GM23338 (cell line): ENCODE data around the gene GPC6. TPM values are rescaled to one million over a fixed set of nuclear protein-coding genes. Genes with fewer than 3 reads are reported as not detected.

ENCODE experiments used
- ATAC-seq: fragments of 200-7000 bp; cut with Tn5 transposase; 3 replicates; pipeline ENCODE4 v1.9.1; 2020
- DNase-seq: peaks from one replicate; pipeline ENCODE4 v3.0.0-alpha.2; 2015; ENCODE audit warnings: low spot score
- H2AFZ ChIP-seq: fragments of 200-600 bp; sonication (generic); 2 replicates; pipeline ENCODE4 v1.8.0; 2016; ENCODE audit warnings: antibody characterized with exemption, mild to moderate bottlenecking, moderate library complexity
- H3F3A ChIP-seq: fragments of 200-600 bp; sonication (generic); replicated peaks from 2 replicates; pipeline ENCODE4 v1.8.0; 2017; ENCODE audit warnings: antibody characterized with exemption, mixed run types, low read depth
- H3K27ac ChIP-seq: fragments of 200-600 bp; sonication (generic); 2 replicates; pipeline ENCODE4 v1.6.1; 2016; ENCODE audit warnings: low read depth
- H3K27me3 ChIP-seq: fragments of 200-600 bp; sonication (generic); 2 replicates; pipeline ENCODE4 v1.8.0; 2016; ENCODE audit warnings: mild to moderate bottlenecking, mixed run types, moderate library complexity; ENCODE audit not compliant: insufficient read depth
- H3K36me3 ChIP-seq: fragments of 200-600 bp; sonication (generic); 2 replicates; pipeline ENCODE4 v1.8.0; 2016; ENCODE audit warnings: mild to moderate bottlenecking; ENCODE audit not compliant: insufficient read depth
- H3K4me1 ChIP-seq: fragments of 200-600 bp; sonication (generic); 2 replicates; pipeline ENCODE4 v1.8.0; 2016; ENCODE audit warnings: mild to moderate bottlenecking, moderate library complexity; ENCODE audit not compliant: insufficient read depth
- H3K4me2 ChIP-seq: fragments of 200-600 bp; sonication (generic); 2 replicates; pipeline ENCODE4 v1.7.1; 2017; ENCODE audit warnings: mixed run types
- H3K4me3 ChIP-seq: fragments of 200-600 bp; sonication (generic); 2 replicates; pipeline ENCODE4 v1.6.1; 2016; ENCODE audit warnings: mixed run types
- H3K79me2 ChIP-seq: fragments of 200-600 bp; sonication (generic); replicated peaks from 2 replicates; pipeline ENCODE4 v1.8.0; 2017; ENCODE audit warnings: mild to moderate bottlenecking; ENCODE audit not compliant: insufficient read depth
- H3K9me2 ChIP-seq: fragments of 200-600 bp; sonication (generic); 2 replicates; pipeline ENCODE4 v1.8.0; 2017; ENCODE audit not compliant: insufficient read depth
- H4K20me1 ChIP-seq: fragments of 200-600 bp; sonication (generic); replicated peaks from 2 replicates; pipeline ENCODE4 v1.8.0; 2017; ENCODE audit warnings: mild to moderate bottlenecking; ENCODE audit not compliant: insufficient read depth
- H3K27ac Mint-ChIP-seq: 2 replicates; pipeline ENCODE4 v1.8.0; 2020; ENCODE audit warnings: inconsistent platforms, mild to moderate bottlenecking, moderate library complexity, mixed read lengths
- H3K27me3 Mint-ChIP-seq: 3 replicates; pipeline ENCODE4 v1.8.0; 2022; ENCODE audit warnings: low read depth, mild to moderate bottlenecking, moderate library complexity, mixed read lengths, inconsistent platforms; ENCODE audit not compliant: insufficient read depth, poor library complexity
- H3K36me3 Mint-ChIP-seq: 3 replicates; pipeline ENCODE4 v1.8.0; 2021; ENCODE audit warnings: low read depth, mild to moderate bottlenecking, inconsistent platforms, moderate library complexity, mixed read lengths
- H3K4me1 Mint-ChIP-seq: 3 replicates; pipeline ENCODE4 v1.8.0; 2020; ENCODE audit warnings: mild to moderate bottlenecking, inconsistent platforms, mixed read lengths
- H3K4me3 Mint-ChIP-seq: 3 replicates; pipeline ENCODE4 v1.8.0; 2021; ENCODE audit warnings: moderate library complexity, mild to moderate bottlenecking, inconsistent platforms, mixed read lengths
- H3K9me3 Mint-ChIP-seq: 3 replicates; pipeline ENCODE4 v1.8.0; 2020; ENCODE audit warnings: moderate library complexity, mild to moderate bottlenecking, inconsistent platforms, mixed read lengths
- CREB1 ChIP-seq: fragments of 250-450 bp; sonication (Bioruptor Pico); IDR thresholded peaks from 2 replicates; pipeline ENCODE4 v1.5.0; 2020; ENCODE audit warnings: low read depth, mild to moderate bottlenecking, moderate library complexity
- CTCF ChIP-seq, 2 experiments: fragments of 200-600 bp in 1 of 2; sonication (generic) in 1 of 2; conservative IDR thresholded peaks; 2 replicates each; pipeline versions ENCODE4 v1.5.1 to v1.6.1; 2016 to 2017; ENCODE audit warnings: antibody characterized with exemption in 2 of 2, low read depth in 2 of 2, mild to moderate bottlenecking in 2 of 2, moderate library complexity in 1 of 2
- ETS1 ChIP-seq: IDR thresholded peaks from 2 replicates; pipeline ENCODE4 v1.6.1; 2016; ENCODE audit warnings: antibody characterized with exemption
- EZH2 ChIP-seq: fragments of 200-600 bp; sonication (generic); IDR thresholded peaks from one replicate; pipeline ENCODE4 v1.8.0; 2017; ENCODE audit warnings: antibody characterized with exemption, mild to moderate bottlenecking, low read depth; ENCODE audit not compliant: unreplicated experiment
- EZH2phosphoT487 ChIP-seq: fragments of 200-600 bp; sonication (generic); IDR thresholded peaks from one replicate; pipeline ENCODE4 v1.8.1; 2018; ENCODE audit warnings: antibody characterized with exemption; ENCODE audit not compliant: unreplicated experiment
- JUNB ChIP-seq: IDR thresholded peaks from one replicate; pipeline ENCODE4 v1.6.1; 2016; ENCODE audit warnings: antibody characterized with exemption; ENCODE audit not compliant: unreplicated experiment
- NANOG ChIP-seq: IDR thresholded peaks from 2 replicates; pipeline ENCODE4 v1.6.1; 2016; ENCODE audit warnings: antibody characterized with exemption, borderline replicate concordance
- POLR2AphosphoS5 ChIP-seq: IDR thresholded peaks from 2 replicates; pipeline ENCODE4 v1.6.1; 2016; ENCODE audit warnings: antibody characterized with exemption, low read depth
- REST ChIP-seq: IDR thresholded peaks from one replicate; pipeline ENCODE4 v1.6.1; 2018; ENCODE audit warnings: antibody characterized with exemption; ENCODE audit not compliant: unreplicated experiment
- STAT1 ChIP-seq: IDR thresholded peaks from one replicate; pipeline ENCODE4 v1.6.1; 2016; ENCODE audit warnings: antibody characterized with exemption; ENCODE audit not compliant: unreplicated experiment
- ZNF114 ChIP-seq: fragments of 250-450 bp; sonication (Bioruptor Pico); IDR thresholded peaks from 2 replicates; pipeline ENCODE4 v1.5.0; 2020; ENCODE audit warnings: mild to moderate bottlenecking, moderate library complexity
- ZNF331 ChIP-seq: fragments of 250-450 bp; sonication (Bioruptor Pico); IDR thresholded peaks from 2 replicates; pipeline ENCODE4 v1.5.0; 2020; ENCODE audit warnings: low read depth, mild to moderate bottlenecking, moderate library complexity
- ZNF462 ChIP-seq: fragments of 250-450 bp; sonication (Bioruptor Pico); IDR thresholded peaks from 2 replicates; pipeline ENCODE4 v1.5.0; 2020; ENCODE audit warnings: mild to moderate bottlenecking, moderate library complexity
- polyA plus RNA-seq: library from polyadenylated mRNA; unstranded; fragments of >200 nt; fragmentation: Nextera tagmentation; extraction: Ambion mirVana; gene quantifications from 2 replicates; pipeline ENCODE4 v1.2.1, GENCODE V29; 2016
- total RNA-seq: library from RNA; depleted of rRNA; stranded (reverse); fragments of >200 nt; shearing (Covaris generic); gene quantifications from 2 replicates; pipeline ENCODE4 v1.2.3, GENCODE V29; 2014

The GPC6 gene
- total and polyA plus RNA-seq, 2 experiments from 2014 or later = 6.4 to 28.6 TPM

- H3K4me3 ChIP-seq = no peak overlapping the region
- TF ChIP-seq EZH2phosphoT487 = no peak
- no peak for TF ChIP-seq CREB1 (CRISPR knock-in tag)
- no peak for TF ChIP-seq STAT1
- no peak for TF ChIP-seq CTCF (conservative IDR thresholded peaks at IDR 0.05; ENCODE audit: low read depth in 2 of 2)
- TF ChIP-seq REST = no peak
- TF ChIP-seq ZNF462 (CRISPR knock-in tag) = no peak
- no peak for TF ChIP-seq ZNF114 (CRISPR knock-in tag)
- TF ChIP-seq POLR2AphosphoS5 = no peak
- no peak for TF ChIP-seq ZNF331
- TF ChIP-seq EZH2 = no peak
- TF ChIP-seq ETS1 = no peak
- TF ChIP-seq NANOG = no peak
- no peak for TF ChIP-seq JUNB
- Mint-ChIP-seq H3K27me3 (peaks cover 5% of the 10 kb centered on the region), H3K27ac (no peak overlapping the region), H3K36me3 (peaks cover 9% of the 10 kb centered on the region; the same call in 2 of the 3 replicates), H3K4me1 (peaks cover 22% of the 10 kb centered on the region), H3K4me3 (no peak overlapping the region), H3K9me3 (peaks cover 11% of the 10 kb centered on the region)
- H2AFZ ChIP-seq = no peak overlapping the region
- no peaks in the 10 kb centered on the region for H3K36me3 ChIP-seq
- H3K27ac ChIP-seq = no peak overlapping the region
- no peaks in the 10 kb centered on the region for H3F3A ChIP-seq
- H3K4me2 ChIP-seq = no peak overlapping the region
- no peaks in the 10 kb centered on the region for H4K20me1 ChIP-seq
- DNase-seq (no peak), ATAC-seq (no peak)
- H3K27me3 ChIP-seq = no peaks in the 10 kb centered on the region
- H3K9me2 ChIP-seq = no peaks in the 10 kb centered on the region
- peaks cover 12% of the 10 kb centered on the region for H3K4me1 ChIP-seq
- H3K79me2 ChIP-seq = peaks cover 10% of the 10 kb centered on the region; the same call in 1 of the 2 replicates
Observed at GRCh38 chr13:93477238-93477637, 250.6 kb downstream of the GPC6 start.
